K562 (cell line): ENCODE results near the gene ODR4. TPM values are rescaled to one million over a fixed set of nuclear protein-coding genes. Genes with fewer than 3 reads are reported as not detected.
A peak's percentile ranks its signal among the peaks of the same experiment; 100 is the strongest.
"Not testable (repeated sequence)": the region's sequence is repeated elsewhere in the genome, so short reads cannot be mapped to it uniquely, and the experiment has no call there.

Experiments
- ATAC-seq: fragments of 200-7000 bp; cut with Tn5 transposase; 3 replicates; pipeline ENCODE4 v1.9.1; 2020; ENCODE audit warnings: moderate library complexity
- BruUV-seq: library from RNA; stranded (reverse); fragments of 400-500 nt; replicated peaks from 2 replicates; lab custom pipeline; 2021; lab: Mats Ljungman, UMichigan
- CTCF ChIA-PET: fragments of 300-600 bp; formaldehyde crosslinking; extraction: SDS; loops from one replicate; lab custom pipeline; 2021; ENCODE audit warnings: low intra/inter-chr PET ratio; lab: Yijun Ruan, JAX
- POLR2A ChIA-PET: fragments of 300-600, 350-650 bp; sonication (Branson Sonifier 250); formaldehyde crosslinking; extraction: SDS; loops from one replicate; lab custom pipeline; 2021; ENCODE audit warnings: antibody characterized with exemption, inconsistent platforms; lab: Yijun Ruan, JAX
- DNase-seq, 4 experiments: peaks; one replicate each; pipeline versions ENCODE4 v3.0.0 to v3.0.0-alpha.2; 2011 to 2018; ENCODE audit warnings: low spot score in 3 of 4, mixed read lengths in 3 of 4; ENCODE audit errors: extremely low read depth in 1 of 4
- FAIRE-seq: peaks from 2 replicates; lab custom pipeline; 2011; peaks lifted over from hg19 to GRCh38; lab: Jason Lieb, UNC
- H2AFZ ChIP-seq: 2 replicates; pipeline ENCODE4 v1.6.0; 2011; ENCODE audit warnings: low read depth, low read length, control low read depth, inconsistent platforms
- H3K27ac ChIP-seq: fragments of 200-600 bp; 3 replicates; pipeline ENCODE4 v1.8.0; 2011; ENCODE audit warnings: low read depth, mild to moderate bottlenecking, control low read depth, inconsistent platforms, low read length, moderate library complexity, mixed read lengths; ENCODE audit errors: extremely low read depth
- H3K27me3 ChIP-seq, 2 experiments: fragments of 300-600 bp in 1 of 2; 2 replicates in 1 of 2; 3 replicates in 1 of 2; pipeline versions ENCODE4 v1.6.0 to v1.8.0; 2011; ENCODE audit warnings: inconsistent platforms in 2 of 2, low read length in 2 of 2, mild to moderate bottlenecking in 1 of 2, mixed read lengths in 1 of 2, moderate library complexity in 1 of 2; ENCODE audit not compliant: control insufficient read depth in 2 of 2, insufficient read depth in 2 of 2
- H3K36me3 ChIP-seq: fragments of 300-600 bp; 3 replicates; pipeline ENCODE4 v1.8.0; 2011; ENCODE audit warnings: mild to moderate bottlenecking, low read length, inconsistent platforms; ENCODE audit not compliant: control insufficient read depth, insufficient read depth
- H3K4me1 ChIP-seq, 2 experiments: fragments of 200-600 bp in 1 of 2; replicated peaks in 1 of 2; 2 replicates in 1 of 2; 3 replicates in 1 of 2; pipeline versions ENCODE4 v1.5.1 to v1.8.0; 2011; ENCODE audit warnings: inconsistent platforms in 2 of 2, low read length in 2 of 2, mild to moderate bottlenecking in 1 of 2, mixed read lengths in 1 of 2, moderate library complexity in 1 of 2; ENCODE audit not compliant: control insufficient read depth in 2 of 2, insufficient read depth in 2 of 2
- H3K4me2 ChIP-seq: 2 replicates; pipeline ENCODE4 v1.6.1; 2011; ENCODE audit warnings: low read length, control low read depth, inconsistent platforms, mixed read lengths; ENCODE audit not compliant: insufficient read depth
- H3K4me3 ChIP-seq: fragments of 200-600 bp; sonication (generic), shearing (Covaris generic); 2 replicates; pipeline ENCODE4 v1.5.1; 2016; ENCODE audit warnings: control low read depth, inconsistent platforms
- H3K79me2 ChIP-seq: fragments of 200-600 bp; 3 replicates; pipeline ENCODE4 v1.8.0; 2011; ENCODE audit warnings: low read length, inconsistent platforms; ENCODE audit not compliant: control insufficient read depth, insufficient read depth
- H3K9ac ChIP-seq, 2 experiments: 2 replicates each; pipeline versions ENCODE4 v1.6.0 to v1.6.1; 2011; ENCODE audit warnings: low read depth in 2 of 2, low read length in 2 of 2, control low read depth in 1 of 2, inconsistent platforms in 1 of 2, mild to moderate bottlenecking in 1 of 2, mixed read lengths in 1 of 2; ENCODE audit not compliant: insufficient read depth in 1 of 2
- H3K9me1 ChIP-seq: one replicate; pipeline ENCODE4 v1.6.0; 2011; ENCODE audit warnings: inconsistent platforms, mild to moderate bottlenecking, low read length, moderate library complexity; ENCODE audit not compliant: control insufficient read depth, insufficient read depth
- H3K9me3 ChIP-seq: replicated peaks from 2 replicates; pipeline ENCODE4 v1.5.1; 2011; ENCODE audit warnings: low read depth, low read length, inconsistent platforms; ENCODE audit not compliant: control insufficient read depth, insufficient read depth
- H4K20me1 ChIP-seq: replicated peaks from 2 replicates; pipeline ENCODE4 v1.6.1; 2011; ENCODE audit warnings: low read length, inconsistent platforms, mixed read lengths; ENCODE audit not compliant: control insufficient read depth, insufficient read depth
- GATA2 ChIP-seq: sonication (generic); formaldehyde crosslinking; IDR thresholded peaks from 2 replicates; pipeline ENCODE4 v1.4.0; 2020; ENCODE audit warnings: mild to moderate bottlenecking, missing genetic modification reagents
- NR2C1 ChIP-seq, 2 experiments: fragments of 450-650 bp; IDR thresholded peaks; 2 replicates each; pipeline ENCODE4 v1.6.1; 2017; ENCODE audit warnings: mild to moderate bottlenecking in 2 of 2, antibody characterized with exemption in 1 of 2, inconsistent platforms in 1 of 2, missing compliant biosample characterization in 1 of 2, missing genetic modification characterization in 1 of 2
- SOX6 ChIP-seq: fragments of 450-650 bp; IDR thresholded peaks from 2 replicates; pipeline ENCODE4 v1.6.1; 2014; ENCODE audit warnings: mild to moderate bottlenecking
- WGBS: fragments of 100-300 bp; shearing (Covaris generic); methylation state at CpG from one replicate; pipeline ENCODE4 v1.1.6; 2016; ENCODE audit warnings: low coverage, mixed read lengths; ENCODE audit not compliant: insufficient coverage; ENCODE audit errors: missing lambda C conversion rate; 5-methylcytosine and 5-hydroxymethylcytosine counted together
- in situ Hi-C: fragments of 300-500 bp; cut with MboI; formaldehyde crosslinking; loops from 4 replicates; pipeline ENCODE4 v1.15.0; 2018; ENCODE audit warnings: inconsistent platforms, mixed read lengths
- intact Hi-C: fragments of 100-400 bp; cut with micrococcal nuclease; formaldehyde crosslinking; loops from 2 replicates; pipeline ENCODE4 v1.14.2; 2022
- polyA plus RNA-seq, 8 experiments: library from polyadenylated mRNA; depleted of rRNA in 4 of 8; stranded (reverse) in 5 of 8; unstranded in 3 of 8; fragments of >200 nt; fragmentation: Nextera tagmentation in 2 of 8; fragmentation: Illumina TruSeq in 1 of 8; extraction: Ambion mirVana in 2 of 8; extraction: Trizol in 1 of 8; gene quantifications; 2 replicates each; pipeline versions ENCODE4 v1.2.1 to v1.2.3, GENCODE V29; 2011 to 2014; ENCODE audit warnings: inconsistent platforms in 1 of 8, missing spikeins in 1 of 8
- total RNA-seq, 7 experiments: library from RNA; depleted of rRNA in 6 of 7; stranded (reverse); fragments of >200 nt in 6 of 7; fragmentation: Illumina TruSeq in 2 of 7; extraction: Trizol in 2 of 7; gene quantifications; 2 replicates each; pipeline versions ENCODE4 v1.2.1 to v1.2.3, GENCODE V29; 2011 to 2021; ENCODE audit warnings: low replicate concordance in 1 of 7

Gene ODR4
- total and polyA plus RNA-seq, 9 of the 15 experiments (the other 6 are each of a cell fraction or from before 2014, with no cell fraction given) = 23.1 to 63.9 (median 44.1) TPM

DNA sequence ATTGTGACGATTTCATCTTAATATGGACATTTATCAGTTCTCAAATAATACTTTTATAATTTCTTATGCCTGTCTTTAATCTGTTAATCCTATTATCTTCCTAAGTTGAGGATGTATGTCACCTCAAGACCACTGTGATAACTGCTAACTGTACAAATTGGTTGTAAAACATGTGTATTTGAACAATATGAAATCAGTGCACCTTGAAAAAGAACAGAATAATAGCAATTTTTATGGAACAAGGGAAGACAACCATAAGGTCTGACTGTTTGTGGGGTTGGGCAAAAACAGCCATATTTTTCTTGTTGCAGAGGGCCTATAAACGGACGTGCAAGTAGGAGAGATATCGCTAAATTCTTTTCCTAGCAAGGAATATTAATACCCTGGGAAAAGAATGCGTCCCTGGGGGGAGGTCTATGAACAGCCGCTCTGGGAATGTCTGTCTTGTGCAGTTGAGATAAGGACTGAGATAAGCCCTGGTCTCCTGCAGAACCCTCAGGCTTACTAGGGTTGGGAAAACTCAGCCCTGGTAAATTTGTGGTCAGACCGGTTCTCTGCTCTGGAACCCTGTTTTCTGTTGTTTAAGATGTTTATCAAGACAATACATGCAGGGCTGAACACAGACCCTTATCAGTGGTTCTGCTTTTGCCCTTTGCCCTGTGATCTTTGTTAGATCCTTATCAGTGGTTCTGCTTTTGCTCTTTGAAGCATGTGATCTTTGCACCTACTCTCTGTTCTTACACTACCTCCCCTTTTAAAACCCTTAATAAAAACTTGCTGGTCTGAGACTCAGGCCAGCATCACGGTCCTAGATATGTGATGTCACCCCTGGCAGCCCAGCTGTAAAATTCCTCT is 27.6 kb upstream of the ODR4 start:
- H3K4me2 ChIP-seq, CTCF ChIA-PET, H4K20me1 ChIP-seq, H3K9ac ChIP-seq, BruUV-seq, H3K4me3 ChIP-seq, H3K79me2 ChIP-seq, H3K27ac ChIP-seq, FAIRE-seq, intact Hi-C loops, DNase-seq, in situ Hi-C loops, H3K9me3 ChIP-seq, H2AFZ ChIP-seq, H3K4me1 ChIP-seq, H3K27me3 ChIP-seq, H3K9me1 ChIP-seq, ATAC-seq: not testable (repeated sequence)
- POLR2A ChIA-PET = interaction anchor here (0.7 to 1.2 kb wide), 2 partner anchors 8 to 13 kb away, joined by 3 read pairs; no protein-coding TSS in a partner anchor
- 85% methylated on average over 8 of the region's 8 CpGs for WGBS
- H3K36me3 ChIP-seq = peaks cover 94% of the 10 kb centered on the region
- peak; percentile 21; the same call in 1 of the 2 replicates for TF ChIP-seq SOX6
- peak; percentile 54 for TF ChIP-seq NR2C1 (IDR thresholded peaks at IDR 0.05)
- peak; percentile 75 for TF ChIP-seq NR2C1 (tag; IDR thresholded peaks at IDR 0.05)
- peak; percentile 46; the same call in 1 of the 2 replicates for TF ChIP-seq GATA2 (CRISPR knock-in tag)
